22Rv1 (cell line): ENCODE results near the gene FGF11.

Experiments used
- H3K27ac ChIP-seq: fragments of 450-650 bp; 2 replicates; pipeline ENCODE4 v1.5.1; 2017
- ZFX ChIP-seq: fragments of 450-650 bp; IDR thresholded peaks from 2 replicates; pipeline ENCODE4 v1.6.1; 2017; ENCODE audit warnings: antibody characterized with exemption, borderline replicate concordance
- TF ChIP-seq, protein P1 (sequence below): fragments of 450-650 bp; IDR thresholded peaks from 2 replicates; pipeline ENCODE4 v1.5.1; 2017; ENCODE audit warnings: mild to moderate bottlenecking

The FGF11 gene

GRCh38 chr17:7408863-7409262 lies 30.4 kb upstream of the FGF11 start:
- TF ChIP-seq ZFX, result no peak
- TF ChIP-seq, protein P1, sequence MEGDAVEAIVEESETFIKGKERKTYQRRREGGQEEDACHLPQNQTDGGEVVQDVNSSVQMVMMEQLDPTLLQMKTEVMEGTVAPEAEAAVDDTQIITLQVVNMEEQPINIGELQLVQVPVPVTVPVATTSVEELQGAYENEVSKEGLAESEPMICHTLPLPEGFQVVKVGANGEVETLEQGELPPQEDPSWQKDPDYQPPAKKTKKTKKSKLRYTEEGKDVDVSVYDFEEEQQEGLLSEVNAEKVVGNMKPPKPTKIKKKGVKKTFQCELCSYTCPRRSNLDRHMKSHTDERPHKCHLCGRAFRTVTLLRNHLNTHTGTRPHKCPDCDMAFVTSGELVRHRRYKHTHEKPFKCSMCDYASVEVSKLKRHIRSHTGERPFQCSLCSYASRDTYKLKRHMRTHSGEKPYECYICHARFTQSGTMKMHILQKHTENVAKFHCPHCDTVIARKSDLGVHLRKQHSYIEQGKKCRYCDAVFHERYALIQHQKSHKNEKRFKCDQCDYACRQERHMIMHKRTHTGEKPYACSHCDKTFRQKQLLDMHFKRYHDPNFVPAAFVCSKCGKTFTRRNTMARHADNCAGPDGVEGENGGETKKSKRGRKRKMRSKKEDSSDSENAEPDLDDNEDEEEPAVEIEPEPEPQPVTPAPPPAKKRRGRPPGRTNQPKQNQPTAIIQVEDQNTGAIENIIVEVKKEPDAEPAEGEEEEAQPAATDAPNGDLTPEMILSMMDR, result no peak
- H3K27ac ChIP-seq, result no peak overlapping the region

DNA sequence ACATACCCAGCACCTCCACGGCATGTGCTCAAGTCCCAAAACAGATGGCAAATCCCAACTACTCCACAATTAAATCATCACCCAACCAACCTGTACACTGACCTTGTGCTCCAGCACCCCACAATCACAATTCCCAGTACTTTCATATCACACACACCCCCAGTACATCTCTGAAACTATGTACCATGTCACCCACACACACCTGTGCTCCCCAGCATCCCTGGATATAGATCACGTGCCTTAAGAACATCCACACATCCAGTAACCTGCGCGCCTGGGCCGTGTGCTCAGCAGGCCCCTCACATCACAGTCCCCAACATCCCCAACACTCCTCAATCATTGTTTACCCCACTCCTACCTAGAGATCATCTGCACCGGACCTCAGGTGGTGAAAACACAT lies 29.6 kb upstream of the FGF11 start:
- no peak overlapping the region for H3K27ac ChIP-seq
- TF ChIP-seq, protein P1, result no peak
- no peak for TF ChIP-seq ZFX

DNA sequence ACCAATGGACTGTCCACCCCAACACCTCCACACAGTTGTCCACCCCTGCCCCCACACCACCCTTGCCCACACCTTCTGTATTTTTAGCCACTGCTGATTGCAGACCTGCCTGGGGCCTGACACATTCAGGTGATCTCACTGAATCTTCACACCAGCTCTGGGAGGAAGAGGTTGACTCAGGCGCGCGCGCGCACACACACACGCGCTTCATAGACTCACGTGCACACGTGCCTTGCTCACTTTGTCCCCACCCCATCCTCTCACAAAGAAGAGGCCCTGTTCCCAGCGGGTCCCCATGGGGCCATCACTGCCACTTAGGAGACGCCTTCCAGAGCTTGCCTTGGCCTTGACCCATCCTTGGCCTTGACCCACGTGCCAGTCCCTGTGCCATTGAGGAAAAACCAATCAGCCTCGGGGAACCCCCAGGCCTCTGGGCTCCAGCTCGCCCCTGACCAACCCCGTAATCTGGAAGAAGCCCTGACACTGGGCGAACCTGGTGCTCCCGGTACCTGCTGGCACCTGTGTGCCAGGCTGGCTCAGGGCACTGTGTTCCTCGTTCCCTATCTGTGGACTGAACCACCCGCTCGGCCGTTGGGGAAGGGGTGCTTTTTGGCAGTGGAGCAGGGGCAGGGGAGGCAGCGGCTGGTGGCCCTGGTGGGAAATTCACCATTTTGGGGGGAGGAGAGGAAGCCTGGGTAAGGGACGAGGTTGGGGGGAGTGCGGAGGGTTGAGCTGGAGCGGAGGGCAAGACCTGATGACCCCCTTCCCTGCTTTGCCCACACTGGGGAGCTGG lies 28.5 kb upstream of the FGF11 start:
- H3K27ac ChIP-seq, result no peak overlapping the region
- TF ChIP-seq, protein P1, result no peak
- TF ChIP-seq ZFX, result no peak

- H3K27ac ChIP-seq, result no peak overlapping the region
- no peak for TF ChIP-seq ZFX
- TF ChIP-seq, protein P1, result no peak
These were observed 27.9 kb upstream of the FGF11 start for GRCh38 chr17:7411427-7411750.

DNA sequence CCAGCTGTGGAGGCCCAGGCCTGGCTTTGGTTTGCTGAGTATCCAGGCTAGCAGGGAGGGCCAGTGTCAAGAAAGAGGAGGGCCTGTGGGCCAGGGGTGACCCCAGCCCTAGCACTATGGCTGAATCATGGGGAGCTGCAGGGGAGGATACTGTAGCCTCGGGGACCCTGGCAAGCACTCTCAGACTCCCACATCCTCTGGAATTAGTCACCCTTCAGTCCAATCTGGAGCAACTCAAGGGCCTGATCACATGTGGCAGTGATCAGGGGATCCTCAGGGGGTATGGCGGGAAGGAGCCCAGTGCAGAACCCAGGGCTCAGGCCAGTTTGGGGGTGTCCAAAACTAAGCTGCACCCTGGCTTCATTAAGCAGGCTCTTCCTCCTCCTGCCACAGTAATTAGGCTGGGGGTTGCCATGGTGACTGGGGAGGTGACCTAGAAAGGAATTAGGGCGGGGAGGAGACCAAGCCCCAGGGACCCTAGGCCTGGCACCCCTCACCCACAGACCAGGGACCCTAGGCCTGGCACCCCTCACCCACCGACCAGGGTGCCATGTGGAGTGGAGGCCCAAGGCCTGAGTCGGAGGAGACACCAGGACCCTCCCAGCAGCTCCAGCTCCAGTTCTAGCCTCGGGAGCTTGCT lies 25.8 kb upstream of the FGF11 start:
- no peak for TF ChIP-seq ZFX
- TF ChIP-seq, protein P1, result no peak

DNA sequence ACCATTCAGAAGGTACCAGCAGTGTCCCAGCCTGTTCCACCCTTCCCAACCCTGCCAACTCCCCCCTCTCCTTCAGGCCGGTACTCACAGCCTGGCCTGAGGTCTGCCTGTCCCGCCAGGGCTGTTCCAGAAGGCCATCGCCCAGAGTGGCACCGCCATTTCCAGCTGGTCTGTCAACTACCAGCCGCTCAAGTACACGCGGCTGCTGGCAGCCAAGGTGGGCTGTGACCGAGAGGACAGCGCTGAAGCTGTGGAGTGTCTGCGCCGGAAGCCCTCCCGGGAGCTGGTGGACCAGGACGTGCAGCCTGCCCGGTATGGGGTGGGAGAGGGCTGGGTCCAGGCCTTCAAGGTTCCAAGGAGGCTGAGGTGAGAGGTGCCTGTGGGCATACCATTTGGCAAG lies 24.5 kb upstream of the FGF11 start:
- H3K27ac ChIP-seq, result no peak overlapping the region
- TF ChIP-seq, protein P1, result no peak
- TF ChIP-seq ZFX, result no peak

More for the DNA sequence above, 25.8 kb upstream of the FGF11 start:
- no peak overlapping the region for H3K27ac ChIP-seq

GRCh38 chr17:7415784-7416183 lies 23.5 kb upstream of the FGF11 start:
- no peak overlapping the region for H3K27ac ChIP-seq
- TF ChIP-seq, protein P1, result no peak
- TF ChIP-seq ZFX, result no peak
